ENCODE results near the gene ADAMTSL2.

Gene ADAMTSL2

GRCh38 chr9:133534346-133535291 is at the start of gene ADAMTSL2:
Gene ADAMTSL2 (plus strand): TSS chr9:133534704. CDS start chr9:133536713, 2,009 bp downstream.
- FAIRE-seq, result no peak

GRCh38 chr9:133485531-133486260 is 48.8 kb upstream of the ADAMTSL2 start:
- no peak for FAIRE-seq

GRCh38 chr9:133487331-133487725 is 47.2 kb upstream of the ADAMTSL2 start:
- FAIRE-seq, result no peak

- no peak for FAIRE-seq
Measured at GRCh38 chr9:133488686-133489252, 45.7 kb upstream of the ADAMTSL2 start.

GRCh38 chr9:133489253-133490190 is 45.0 kb upstream of the ADAMTSL2 start:
- FAIRE-seq, result no peak

GRCh38 chr9:133490201-133490681 is 44.3 kb upstream of the ADAMTSL2 start:
- no peak for FAIRE-seq

GRCh38 chr9:133490865-133491655 is 43.4 kb upstream of the ADAMTSL2 start:
- FAIRE-seq, result no peak

- FAIRE-seq, result no peak
Measured at GRCh38 chr9:133491656-133491925, 42.9 kb upstream of the ADAMTSL2 start.

- FAIRE-seq, result no peak
Measured at GRCh38 chr9:133492061-133493021, 42.2 kb upstream of the ADAMTSL2 start.

- no peak for FAIRE-seq
Measured at GRCh38 chr9:133493428-133493827, 41.1 kb upstream of the ADAMTSL2 start.

GRCh38 chr9:133493845-133494540 is 40.5 kb upstream of the ADAMTSL2 start:
- no peak for FAIRE-seq

GRCh38 chr9:133494636-133495326 is 39.7 kb upstream of the ADAMTSL2 start:
- no peak for FAIRE-seq

- no peak for FAIRE-seq
Measured at GRCh38 chr9:133495327-133496293, 38.9 kb upstream of the ADAMTSL2 start.

- FAIRE-seq, result no peak
Measured at GRCh38 chr9:133496861-133497842, 37.4 kb upstream of the ADAMTSL2 start.

- FAIRE-seq, result no peak
Measured at GRCh38 chr9:133499132-133499891, 35.2 kb upstream of the ADAMTSL2 start.

GRCh38 chr9:133499892-133500270 is 34.6 kb upstream of the ADAMTSL2 start:
- FAIRE-seq, result no peak

Measured in endometrium (tissue), 2 donors.